ENCODE measurements around the gene DGKA. TPM values are rescaled to one million over a fixed set of nuclear protein-coding genes. Genes with fewer than 3 reads are reported as not detected.

Gene DGKA
- 34.8 and 45.8 TPM in 2 replicates for total RNA-seq

GRCh38 chr12:55930771-55931316, at the start of gene DGKA:
Gene DGKA (plus strand): TSS chr12:55931162. CDS start chr12:55936504, 5,342 bp downstream.
- peak within 1 kb of the TSS; percentile 83 for H3K4me3 ChIP-seq (ENCODE audit: low read depth, low read length)
- TF ChIP-seq, protein P1, sequence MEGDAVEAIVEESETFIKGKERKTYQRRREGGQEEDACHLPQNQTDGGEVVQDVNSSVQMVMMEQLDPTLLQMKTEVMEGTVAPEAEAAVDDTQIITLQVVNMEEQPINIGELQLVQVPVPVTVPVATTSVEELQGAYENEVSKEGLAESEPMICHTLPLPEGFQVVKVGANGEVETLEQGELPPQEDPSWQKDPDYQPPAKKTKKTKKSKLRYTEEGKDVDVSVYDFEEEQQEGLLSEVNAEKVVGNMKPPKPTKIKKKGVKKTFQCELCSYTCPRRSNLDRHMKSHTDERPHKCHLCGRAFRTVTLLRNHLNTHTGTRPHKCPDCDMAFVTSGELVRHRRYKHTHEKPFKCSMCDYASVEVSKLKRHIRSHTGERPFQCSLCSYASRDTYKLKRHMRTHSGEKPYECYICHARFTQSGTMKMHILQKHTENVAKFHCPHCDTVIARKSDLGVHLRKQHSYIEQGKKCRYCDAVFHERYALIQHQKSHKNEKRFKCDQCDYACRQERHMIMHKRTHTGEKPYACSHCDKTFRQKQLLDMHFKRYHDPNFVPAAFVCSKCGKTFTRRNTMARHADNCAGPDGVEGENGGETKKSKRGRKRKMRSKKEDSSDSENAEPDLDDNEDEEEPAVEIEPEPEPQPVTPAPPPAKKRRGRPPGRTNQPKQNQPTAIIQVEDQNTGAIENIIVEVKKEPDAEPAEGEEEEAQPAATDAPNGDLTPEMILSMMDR (IDR thresholded peaks at IDR 0.05; ENCODE audit: insufficient read depth, low read depth, low read length): peak; percentile 62
- peak; percentile 73 for DNase-seq (ENCODE audit: low read depth)

GRCh38 chr12:55885113-55885512, 45.8 kb upstream of the DGKA start:
- H3K4me3 ChIP-seq (ENCODE audit: low read depth, low read length): no peak overlapping the region
- TF ChIP-seq, protein P1 (IDR thresholded peaks at IDR 0.05; ENCODE audit: insufficient read depth, low read depth, low read length): no peak
- no peak for DNase-seq (ENCODE audit: low read depth)

DNA sequence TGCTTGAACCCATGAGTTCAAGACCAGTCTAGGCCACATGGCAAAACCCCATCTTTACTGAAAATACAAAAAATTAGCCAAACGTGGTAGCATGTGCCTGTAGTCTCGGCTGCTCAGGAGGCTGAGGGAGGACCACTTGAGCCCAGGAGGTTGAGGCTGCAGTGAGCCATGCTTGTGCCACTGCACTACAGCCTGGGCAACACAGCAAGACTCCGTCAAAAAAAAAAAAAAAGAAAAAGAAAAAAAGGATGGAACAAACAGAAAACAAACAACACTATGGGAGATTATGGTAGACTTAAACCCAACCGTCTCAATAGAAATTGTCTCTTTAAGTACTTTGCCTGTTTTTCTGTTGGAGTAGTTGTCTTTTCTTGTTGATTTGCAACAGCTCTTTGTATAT, 39.7 kb upstream of the DGKA start:
- H3K4me3 ChIP-seq (ENCODE audit: low read depth, low read length): no peak overlapping the region
- no peak for DNase-seq (ENCODE audit: low read depth)
- TF ChIP-seq, protein P1 (IDR thresholded peaks at IDR 0.05; ENCODE audit: insufficient read depth, low read depth, low read length): no peak

DNA sequence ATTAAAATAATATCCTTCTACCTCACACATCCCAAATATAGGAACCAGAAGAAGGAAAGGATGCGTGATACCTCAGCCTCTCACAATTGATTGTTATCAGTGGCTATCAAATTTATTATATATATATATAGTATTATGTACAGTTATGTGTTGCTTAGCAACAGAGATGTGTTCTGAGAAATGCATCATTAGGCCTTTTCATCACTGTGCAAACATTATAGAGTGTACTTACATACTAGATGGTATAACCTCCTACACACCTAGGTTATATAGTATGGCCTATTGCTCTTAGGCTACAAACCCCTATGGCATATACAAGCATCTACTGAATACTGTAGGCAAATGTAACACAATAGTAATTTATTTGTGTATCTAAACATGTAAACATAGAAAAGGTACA, 37.2 kb upstream of the DGKA start:
- TF ChIP-seq, protein P1 (IDR thresholded peaks at IDR 0.05; ENCODE audit: insufficient read depth, low read depth, low read length): no peak
- H3K4me3 ChIP-seq (ENCODE audit: low read depth, low read length): no peak overlapping the region
- DNase-seq (ENCODE audit: low read depth): no peak

GRCh38 chr12:55899082-55899481, 31.9 kb upstream of the DGKA start:
- TF ChIP-seq, protein P1 (IDR thresholded peaks at IDR 0.05; ENCODE audit: insufficient read depth, low read depth, low read length): no peak
- no peak overlapping the region for H3K4me3 ChIP-seq (ENCODE audit: low read depth, low read length)
- peak; percentile 66 for DNase-seq (ENCODE audit: low read depth)

DNA sequence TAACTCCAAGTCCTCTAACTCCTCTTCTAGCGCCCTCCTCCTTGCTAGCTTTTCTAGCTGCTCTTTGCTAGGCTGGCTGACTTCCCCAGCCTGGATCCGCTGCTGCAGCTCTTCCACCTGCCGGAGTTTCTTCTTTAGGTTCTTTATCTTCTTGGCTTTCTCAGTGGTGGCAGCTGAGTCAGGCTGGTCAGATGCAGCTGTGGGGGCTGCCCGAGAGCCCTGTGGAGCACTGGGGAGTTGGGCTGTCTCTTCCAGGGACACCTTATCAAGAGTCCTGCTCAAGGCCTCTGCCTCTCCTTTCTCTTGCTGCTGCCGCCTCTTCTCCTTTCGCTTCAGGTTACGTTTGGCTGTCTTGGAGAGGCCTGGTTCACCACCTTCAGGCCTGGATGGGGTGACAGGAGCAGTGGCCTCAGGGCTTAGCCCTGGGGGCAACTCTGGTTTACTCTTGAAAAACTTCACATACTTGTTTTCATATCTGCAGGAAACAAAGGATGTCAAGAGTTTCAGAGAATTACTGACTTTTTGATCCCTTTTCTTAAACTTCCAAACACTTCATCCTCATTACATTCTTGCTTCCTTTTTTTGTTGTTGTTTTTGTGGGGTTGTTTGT, 29.0 kb upstream of the DGKA start:
- H3K4me3 ChIP-seq (ENCODE audit: low read depth, low read length): no peak overlapping the region
- TF ChIP-seq, protein P1 (IDR thresholded peaks at IDR 0.05; ENCODE audit: insufficient read depth, low read depth, low read length): no peak
- DNase-seq (ENCODE audit: low read depth): no peak

- no peak overlapping the region for H3K4me3 ChIP-seq (ENCODE audit: low read depth, low read length)
- DNase-seq (ENCODE audit: low read depth): no peak
- TF ChIP-seq, protein P1 (IDR thresholded peaks at IDR 0.05; ENCODE audit: insufficient read depth, low read depth, low read length): no peak
Observed at GRCh38 chr12:55906056-55906455, 24.9 kb upstream of the DGKA start.

Data from fibroblast of villous mesenchyme (primary cell).